ENCODE results near the gene KRTAP10-7. TPM values are rescaled to one million over a fixed set of nuclear protein-coding genes. Genes with fewer than 3 reads are reported as not detected.
"Not testable (repeated sequence)": the region's sequence is repeated elsewhere in the genome, so short reads cannot be mapped to it uniquely, and the experiment has no call there.

Gene KRTAP10-7
- total RNA-seq, 2 donors from 2014 or later: not detected

DNA sequence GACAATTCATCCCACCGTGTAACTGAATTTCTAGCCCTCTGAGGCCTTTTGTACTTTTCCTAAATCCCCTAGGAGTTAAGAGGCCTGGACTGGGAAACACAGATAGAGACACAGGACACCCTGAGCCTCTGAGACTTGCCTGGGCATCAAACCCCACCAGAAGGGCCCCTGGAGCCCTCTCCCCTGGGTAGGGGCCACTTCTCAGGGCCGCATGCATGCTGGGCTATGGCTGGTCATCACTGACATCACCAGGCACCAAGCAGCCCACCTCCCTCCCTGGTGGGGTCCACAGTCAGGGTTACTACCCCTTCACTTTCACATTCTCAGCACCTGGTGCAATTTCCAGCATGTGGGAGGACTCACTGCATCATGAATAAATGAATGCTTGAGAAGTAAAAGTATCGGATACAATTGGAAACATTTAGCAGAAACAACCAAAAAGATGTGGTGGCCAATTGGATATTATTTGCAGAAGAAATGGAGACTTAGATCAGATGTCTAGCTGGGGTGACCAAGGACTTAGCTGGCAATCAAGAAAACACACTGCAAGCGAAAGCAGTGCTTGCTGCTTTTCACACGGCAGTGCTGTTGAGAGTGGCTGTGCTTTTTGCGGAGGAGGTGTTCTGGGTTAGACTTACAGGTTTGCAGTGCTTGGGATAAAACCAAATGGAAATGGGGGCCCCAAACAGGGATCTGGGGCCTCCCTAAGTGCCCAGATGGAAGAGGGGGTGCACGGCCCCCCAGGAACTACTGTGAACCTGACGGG lies 950 bp upstream of the KRTAP10-7 start:
- Histone ChIP-seq H3K9me3 (peaks cover 2% of the 10 kb centered on the region), H3K4me3 (no peak overlapping the region), H3K27me3 (replicated peaks; ENCODE audit: insufficient read depth) (no peaks in the 10 kb centered on the region), H3K4me1 (ENCODE audit: control insufficient read depth in 1 of 2, low read depth in 2 of 2) (no peaks in the 10 kb centered on the region), H3K27ac (no peak overlapping the region), H3K36me3 (no peaks in the 10 kb centered on the region)
- no peak for TF ChIP-seq CTCF (IDR thresholded peaks at IDR 0.05)
- ATAC-seq (ENCODE audit: insufficient number of reproducible peaks, low FRiP score, low read depth): no peak
- no peak for DNase-seq (ENCODE audit: low spot score)

DNA sequence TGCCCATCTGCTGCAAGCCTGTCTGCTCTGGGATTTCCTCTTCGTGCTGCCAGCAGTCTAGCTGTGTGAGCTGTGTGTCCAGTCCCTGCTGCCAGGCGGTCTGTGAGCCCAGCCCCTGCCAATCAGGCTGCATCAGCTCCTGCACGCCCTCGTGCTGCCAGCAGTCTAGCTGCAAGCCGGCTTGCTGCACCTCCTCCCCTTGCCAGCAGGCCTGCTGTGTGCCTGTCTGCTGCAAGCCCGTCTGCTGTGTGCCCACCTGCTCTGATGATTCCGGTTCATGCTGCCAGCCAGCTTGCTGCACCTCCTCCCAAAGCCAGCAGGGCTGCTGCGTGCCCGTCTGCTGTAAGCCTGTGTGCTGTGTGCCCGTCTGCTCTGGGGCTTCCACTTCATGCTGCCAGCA lies 694 bp downstream of the KRTAP10-7 start:
- not testable (repeated sequence) for H3K27ac ChIP-seq; H3K27me3 ChIP-seq (replicated peaks; ENCODE audit: insufficient read depth); H3K9me3 ChIP-seq; ATAC-seq (ENCODE audit: insufficient number of reproducible peaks, low FRiP score, low read depth); H3K4me3 ChIP-seq; H3K36me3 ChIP-seq; DNase-seq (ENCODE audit: low spot score); H3K4me1 ChIP-seq (ENCODE audit: control insufficient read depth in 1 of 2, low read depth in 2 of 2)

DNA sequence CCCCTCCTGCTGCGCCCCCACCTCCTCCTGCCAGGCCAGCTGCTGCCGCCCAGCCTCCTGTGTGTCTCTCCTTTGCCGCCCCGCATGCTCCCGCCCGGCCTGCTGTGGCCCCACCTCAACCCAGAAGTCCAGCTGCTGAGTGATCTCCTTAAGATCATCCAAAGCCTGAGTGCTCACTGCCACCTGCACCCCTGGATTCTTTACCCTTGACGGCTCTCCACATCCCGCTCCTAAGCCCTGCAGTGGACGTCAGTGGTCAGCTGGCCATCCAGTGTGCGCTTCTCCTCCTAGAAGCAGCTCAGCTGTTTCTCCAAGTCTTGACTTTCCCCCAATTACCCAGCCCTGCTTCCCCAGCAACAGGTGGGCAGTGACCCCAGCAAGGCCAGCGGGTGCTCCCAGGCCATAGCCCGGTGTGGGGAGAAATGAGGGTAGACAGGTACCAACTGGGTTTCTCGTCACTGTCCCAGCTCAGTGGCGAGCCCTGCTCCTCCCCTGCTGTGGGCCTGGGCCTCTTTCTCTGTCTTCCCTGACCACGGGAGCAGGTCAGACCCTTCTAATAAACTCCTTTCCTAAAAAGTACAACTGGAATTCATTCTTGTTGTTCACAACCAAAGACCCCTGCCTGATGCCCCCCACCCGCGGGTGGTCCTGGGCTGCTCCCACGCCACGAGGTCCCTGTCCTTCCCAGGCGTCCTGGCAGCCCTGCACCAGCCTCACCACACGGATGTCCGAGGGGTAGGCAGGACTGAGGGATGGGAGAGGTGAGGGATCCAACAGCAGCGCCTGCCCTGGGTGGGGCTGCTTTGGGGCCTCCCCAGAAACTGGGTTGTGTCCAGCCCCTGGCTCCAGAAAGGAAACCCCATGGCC lies 1.4 kb downstream of the KRTAP10-7 start:
- ATAC-seq (ENCODE audit: insufficient number of reproducible peaks, low FRiP score, low read depth) (no peak), DNase-seq (ENCODE audit: low spot score) (no peak)
- no peaks in the 10 kb centered on the region for H3K36me3 ChIP-seq
- H3K27ac ChIP-seq: no peak overlapping the region
- H3K4me3 ChIP-seq: no peak overlapping the region
- H3K9me3 ChIP-seq: peaks cover 2% of the 10 kb centered on the region
- no peaks in the 10 kb centered on the region for H3K27me3 ChIP-seq (replicated peaks; ENCODE audit: insufficient read depth)
- H3K4me1 ChIP-seq (ENCODE audit: control insufficient read depth in 1 of 2, low read depth in 2 of 2): no peaks in the 10 kb centered on the region
- no peak for TF ChIP-seq CTCF (IDR thresholded peaks at IDR 0.05)

- DNase-seq (ENCODE audit: low spot score): no peak
- Histone ChIP-seq H3K4me3 (no peak overlapping the region), H3K27ac (no peak overlapping the region), H3K27me3 (replicated peaks; ENCODE audit: insufficient read depth) (no peaks in the 10 kb centered on the region), H3K9me3 (peaks cover 2% of the 10 kb centered on the region), H3K36me3 (no peaks in the 10 kb centered on the region), H3K4me1 (ENCODE audit: control insufficient read depth in 1 of 2, low read depth in 2 of 2) (no peaks in the 10 kb centered on the region)
- TF ChIP-seq CTCF (IDR thresholded peaks at IDR 0.05): no peak
- no peak for ATAC-seq (ENCODE audit: insufficient number of reproducible peaks, low FRiP score, low read depth)
Observed at GRCh38 chr21:44602463-44602850, 2.1 kb downstream of the KRTAP10-7 start.

DNA sequence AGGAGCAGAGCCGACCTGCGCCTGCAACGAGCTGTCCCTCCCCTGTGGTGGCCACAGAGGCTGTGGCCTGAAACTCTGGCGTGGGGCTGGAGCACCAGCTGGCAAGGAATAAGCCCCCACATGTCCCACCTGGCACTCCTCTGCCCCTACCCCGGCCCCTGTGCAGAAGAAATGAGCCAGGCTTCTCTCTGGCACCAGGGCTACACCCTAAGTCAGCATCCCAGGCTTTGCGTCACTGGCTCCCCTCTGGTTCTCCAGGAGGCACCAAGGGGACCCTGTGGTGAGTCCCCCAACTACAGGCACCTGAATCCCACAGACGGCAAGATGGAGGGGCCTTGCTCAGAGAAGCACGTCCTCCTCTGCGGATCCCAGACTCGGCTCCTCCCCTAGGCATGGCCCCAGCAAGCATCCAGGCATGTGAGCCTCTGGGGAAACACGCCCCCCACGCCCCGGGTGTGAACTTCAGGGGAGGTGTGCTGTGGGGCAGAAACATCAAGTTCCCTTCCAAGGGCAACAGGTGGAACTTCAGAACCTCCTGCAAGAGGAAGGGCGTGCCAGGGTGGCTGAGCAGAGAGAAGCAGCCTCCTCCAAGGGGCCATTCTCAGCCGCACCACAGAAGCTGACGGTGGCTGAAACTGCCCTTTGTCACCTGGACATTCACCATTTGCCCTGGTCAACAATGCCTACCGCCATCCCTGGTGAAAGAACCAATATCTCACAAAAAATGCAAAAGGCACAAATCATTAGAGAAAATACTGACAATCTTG lies 2.9 kb downstream of the KRTAP10-7 start:
- no peak for TF ChIP-seq CTCF (IDR thresholded peaks at IDR 0.05)

More for the DNA sequence above, 2.9 kb downstream of the KRTAP10-7 start:
- Histone ChIP-seq H3K27me3 (replicated peaks; ENCODE audit: insufficient read depth) (no peaks in the 10 kb centered on the region), H3K9me3 (peaks cover 2% of the 10 kb centered on the region), H3K36me3 (no peaks in the 10 kb centered on the region), H3K4me3 (no peak overlapping the region), H3K27ac (no peak overlapping the region), H3K4me1 (ENCODE audit: control insufficient read depth in 1 of 2, low read depth in 2 of 2) (no peaks in the 10 kb centered on the region)
- no peak for DNase-seq (ENCODE audit: low spot score)
- ATAC-seq (ENCODE audit: insufficient number of reproducible peaks, low FRiP score, low read depth): no peak
